ENCODE results near the gene PHC2.

DNA sequence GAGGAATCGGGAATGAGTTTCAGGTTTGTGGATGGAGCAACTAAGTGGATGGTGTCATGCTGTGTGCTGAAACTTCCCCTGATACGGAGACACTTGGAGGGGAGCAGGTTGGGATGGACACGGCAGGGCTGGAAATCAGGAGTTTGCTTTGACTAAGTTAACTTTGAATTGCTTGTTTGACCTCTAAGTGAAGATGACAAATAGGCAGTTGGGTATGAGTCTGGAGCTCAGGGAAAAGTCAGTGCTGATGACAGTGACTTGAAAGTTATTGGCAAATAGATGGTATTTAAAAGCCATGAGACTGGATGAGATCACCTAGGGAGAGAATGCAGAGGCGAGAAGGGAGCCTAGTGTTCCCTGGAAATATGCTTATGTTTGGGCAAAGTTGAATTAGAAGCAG is 28.8 kb upstream of the PHC2 start:
- TF ChIP-seq CTCF (IDR thresholded peaks at IDR 0.05) (no peak), ZFX (IDR thresholded peaks at IDR 0.05; ENCODE audit: borderline replicate concordance) (no peak)

All from 22Rv1 (cell line).